ENCODE measurements around the gene RELN. TPM values are rescaled to one million over a fixed set of nuclear protein-coding genes. Genes with fewer than 3 reads are reported as not detected.

RELN gene
- total RNA-seq, 4 donors from 2014 or later = 1.0 to 3.5 (median 1.3) TPM

DNA sequence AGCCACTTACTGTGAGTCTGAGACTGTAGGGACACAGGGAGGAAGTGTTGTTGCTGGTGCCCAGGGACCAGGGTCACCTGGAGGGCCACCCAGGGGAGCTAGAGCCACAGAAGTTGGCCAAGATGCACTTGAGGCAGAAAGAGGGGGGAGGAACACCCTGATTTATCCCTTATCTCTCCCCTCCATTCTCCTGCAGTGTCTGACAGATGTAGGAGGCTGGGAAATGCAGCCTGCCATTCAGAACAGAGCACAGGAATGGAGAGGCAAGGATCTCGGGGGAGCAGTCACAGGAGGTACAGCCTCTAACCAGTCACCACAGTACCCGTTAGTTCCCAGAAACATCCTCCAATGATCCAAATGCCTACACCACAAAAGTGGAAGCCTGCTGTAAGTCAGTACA lies 425.0 kb downstream of the RELN start:
- intact Hi-C loops (cut with DNase I; ENCODE audit: low total_unique reads) = no loop called here
- DNase-seq (ENCODE audit: low spot score in 2 of 2) = no peak
- H3K4me3 ChIP-seq (ENCODE audit: low read depth, poor library complexity, severe bottlenecking) = no peak overlapping the region
- no peak for TF ChIP-seq POLR2A (IDR thresholded peaks at IDR 0.05)
- no peak for TF ChIP-seq CTCF (IDR thresholded peaks at IDR 0.05)
- 72 to 86% methylated on average over 2 of the region's 2 CpGs for WGBS, 2 donors

DNA sequence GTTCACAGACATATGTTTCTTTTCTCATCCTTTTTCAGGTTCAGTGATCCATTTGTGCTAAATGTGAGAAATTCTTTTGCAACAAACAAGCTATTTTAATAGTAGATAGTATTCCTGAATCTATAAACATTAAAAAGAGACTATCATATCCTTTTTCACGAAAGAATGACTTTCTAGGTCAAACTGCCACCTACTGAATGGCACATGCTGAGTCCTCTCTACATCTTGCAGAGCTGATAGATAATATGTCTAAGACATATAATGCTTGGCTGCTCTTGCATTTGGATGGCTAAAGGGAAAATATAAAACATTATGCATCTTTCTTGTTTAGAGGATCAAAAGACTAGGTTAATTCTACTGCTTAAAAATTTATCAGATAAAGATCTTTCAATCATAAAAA lies 429.3 kb downstream of the RELN start:
- intact Hi-C loops (cut with DNase I; ENCODE audit: low total_unique reads) = no loop called here
- TF ChIP-seq POLR2A (IDR thresholded peaks at IDR 0.05) (no peak), CTCF (IDR thresholded peaks at IDR 0.05) (no peak)
- no peak for DNase-seq (ENCODE audit: low spot score in 2 of 2)
- H3K4me3 ChIP-seq (ENCODE audit: low read depth, poor library complexity, severe bottlenecking) = no peak overlapping the region
- 67 to 74% methylated on average over 1 of the region's 1 CpG for WGBS, 2 donors

GRCh38 chr7:103551016-103551415 lies 438.4 kb downstream of the RELN start:
- intact Hi-C loops (cut with DNase I; ENCODE audit: low total_unique reads) = no loop called here

DNA sequence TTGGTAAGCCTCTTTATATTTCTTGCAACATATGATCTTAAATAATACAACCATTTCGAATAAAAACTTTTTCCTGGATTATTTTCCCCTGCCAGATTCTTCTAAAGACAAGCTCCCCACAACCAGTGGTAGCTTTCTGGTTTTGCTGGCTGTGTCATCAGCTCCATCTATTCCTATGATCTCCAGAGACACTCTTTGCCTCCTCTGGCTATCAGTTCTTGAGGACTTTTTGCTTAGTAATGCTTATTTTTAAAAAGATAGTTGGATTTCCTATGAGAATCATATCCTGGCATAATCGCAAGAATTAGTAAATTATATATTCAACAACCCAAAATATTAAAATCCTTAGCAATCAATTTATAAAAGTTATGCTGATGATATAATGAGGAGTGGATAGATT lies 439.7 kb downstream of the RELN start:
- intact Hi-C loops (cut with DNase I; ENCODE audit: low total_unique reads) = no loop called here
- no peak overlapping the region for H3K4me3 ChIP-seq (ENCODE audit: low read depth, poor library complexity, severe bottlenecking)
- no peak for DNase-seq (ENCODE audit: low spot score in 2 of 2)
- TF ChIP-seq CTCF (IDR thresholded peaks at IDR 0.05) = no peak
- TF ChIP-seq POLR2A (IDR thresholded peaks at IDR 0.05) = no peak
- 78 to 84% methylated on average over 2 of the region's 2 CpGs for WGBS, 2 donors

More at GRCh38 chr7:103551016-103551415, 438.4 kb downstream of the RELN start:
- H3K4me3 ChIP-seq (ENCODE audit: low read depth, poor library complexity, severe bottlenecking) = no peak overlapping the region
- TF ChIP-seq CTCF (IDR thresholded peaks at IDR 0.05) = no peak
- no peak for TF ChIP-seq POLR2A (IDR thresholded peaks at IDR 0.05)
- WGBS, 2 donors = 81 to 84% methylated on average over 12 of the region's 12 CpGs
- DNase-seq (ENCODE audit: low spot score in 2 of 2) = no peak

- DNase-seq (ENCODE audit: low spot score in 2 of 2) = no peak
- WGBS, 2 donors = 80 to 88% methylated on average over 3 of the region's 3 CpGs
- TF ChIP-seq POLR2A (IDR thresholded peaks at IDR 0.05) (no peak), CTCF (IDR thresholded peaks at IDR 0.05) (no peak)
- H3K4me3 ChIP-seq (ENCODE audit: low read depth, poor library complexity, severe bottlenecking) = no peak overlapping the region
- intact Hi-C loops (cut with DNase I; ENCODE audit: low total_unique reads) = no loop called here
Measured at GRCh38 chr7:103547451-103548284, 441.8 kb downstream of the RELN start.

DNA sequence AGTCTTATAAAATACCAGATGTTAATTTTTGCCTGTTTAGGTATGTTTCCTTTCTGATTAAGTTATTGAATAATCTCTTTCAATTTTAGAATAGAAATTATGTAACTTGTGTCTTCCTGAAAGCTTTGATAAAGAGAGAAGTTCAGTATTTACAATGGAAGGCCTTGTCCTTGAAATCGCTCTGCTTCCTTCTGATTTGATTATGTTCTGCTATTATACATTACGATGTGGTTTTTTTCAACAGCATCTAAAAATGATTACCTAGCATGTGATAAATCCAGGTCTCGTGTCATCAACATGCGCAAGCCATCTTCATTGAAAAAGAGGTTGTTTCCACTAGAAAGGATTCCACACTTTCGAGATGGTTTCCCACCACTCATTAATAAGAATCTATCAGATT lies 447.0 kb downstream of the RELN start:
- 86 to 89% methylated on average over 5 of the region's 5 CpGs for WGBS, 2 donors
- no peak overlapping the region for H3K4me3 ChIP-seq (ENCODE audit: low read depth, poor library complexity, severe bottlenecking)
- no peak for DNase-seq (ENCODE audit: low spot score in 2 of 2)
- TF ChIP-seq POLR2A (IDR thresholded peaks at IDR 0.05) = no peak
- TF ChIP-seq CTCF (IDR thresholded peaks at IDR 0.05) = no peak
- intact Hi-C loops (cut with DNase I; ENCODE audit: low total_unique reads) = no loop called here

Measured in lower leg skin (tissue), 4 donors.